Hematopoietic multipotent progenitor cell treated with erythropoietin and hydrocortisone succinate and interleukin-3 and kit ligand, for 17 days (in vitro differentiated cells): ENCODE results near the gene MB21D2.
"Not testable (repeated sequence)": the region's sequence is repeated elsewhere in the genome, so short reads cannot be mapped to it uniquely, and the experiment has no call there.

ENCODE experiments used
- DNase-seq: peaks from one replicate; pipeline ENCODE4 v3.0.0-alpha.2; 2015; ENCODE audit warnings: low spot score

MB21D2 gene

DNA sequence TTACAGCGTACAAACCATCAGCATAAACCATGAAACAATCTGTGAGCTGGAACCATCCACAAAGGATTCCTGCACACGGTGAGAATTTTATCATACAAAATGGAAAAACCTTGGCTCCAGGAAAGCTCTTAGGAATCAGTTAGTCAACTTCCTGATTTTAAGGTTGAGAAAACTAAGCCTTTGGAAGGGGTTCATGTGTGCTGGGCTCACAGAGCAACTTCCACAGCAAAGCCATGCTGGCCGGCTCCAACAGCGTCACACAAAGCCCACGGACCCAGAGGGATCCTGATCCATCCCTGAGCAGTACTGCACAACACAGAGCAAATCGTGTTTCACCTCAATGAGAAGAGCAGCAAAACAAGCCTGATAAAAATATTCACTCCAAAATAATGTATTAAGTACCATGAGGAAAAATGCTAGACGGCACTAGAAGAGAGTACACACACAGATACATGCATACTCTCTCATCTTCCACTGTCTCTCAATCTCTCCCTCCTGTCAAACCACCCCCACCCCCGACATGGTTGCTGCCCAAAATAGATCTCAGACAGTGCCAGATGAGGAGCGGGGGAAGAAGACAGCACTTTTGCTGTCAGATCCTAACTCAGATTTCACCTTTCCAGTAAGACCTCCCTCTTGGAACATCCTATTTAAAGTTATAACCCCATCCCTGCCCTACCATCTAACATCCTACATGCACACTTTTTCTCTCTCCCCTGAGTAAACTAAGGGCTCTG is 58.6 kb downstream of the MB21D2 start:
- no peak for DNase-seq

GRCh38 chr3:192857260-192857661 is 60.4 kb downstream of the MB21D2 start:
- no peak for DNase-seq

- no peak for DNase-seq
Measured at GRCh38 chr3:192855434-192855833, 62.2 kb downstream of the MB21D2 start.

DNA sequence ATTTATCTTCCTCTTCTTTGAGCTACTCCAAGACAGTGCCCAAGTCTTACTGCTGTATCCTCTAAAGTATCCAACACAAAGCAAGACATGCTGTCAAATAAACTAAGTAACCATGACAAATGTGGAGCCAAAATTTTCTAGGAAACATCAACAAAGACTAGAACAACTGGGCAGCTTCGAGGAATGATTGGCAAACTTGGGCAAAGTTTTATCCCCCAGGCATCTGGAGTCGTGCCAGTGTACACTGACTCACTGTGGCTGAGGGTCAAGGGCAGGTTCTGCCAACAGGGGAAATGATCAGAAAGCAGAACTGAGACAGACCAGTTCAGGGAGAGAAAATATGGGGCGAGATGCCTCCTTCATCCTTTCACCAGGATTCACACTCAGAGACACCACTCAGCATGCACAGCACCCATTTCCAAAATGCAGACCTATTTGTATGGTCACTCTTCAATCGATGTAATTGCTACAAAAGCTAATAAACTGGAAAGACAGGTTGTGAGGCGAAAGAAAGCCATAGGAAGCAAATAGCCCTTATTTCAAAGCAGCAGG is 65.8 kb downstream of the MB21D2 start:
- no peak for DNase-seq

- no peak for DNase-seq
Measured at GRCh38 chr3:192850451-192850981, 67.1 kb downstream of the MB21D2 start.

DNA sequence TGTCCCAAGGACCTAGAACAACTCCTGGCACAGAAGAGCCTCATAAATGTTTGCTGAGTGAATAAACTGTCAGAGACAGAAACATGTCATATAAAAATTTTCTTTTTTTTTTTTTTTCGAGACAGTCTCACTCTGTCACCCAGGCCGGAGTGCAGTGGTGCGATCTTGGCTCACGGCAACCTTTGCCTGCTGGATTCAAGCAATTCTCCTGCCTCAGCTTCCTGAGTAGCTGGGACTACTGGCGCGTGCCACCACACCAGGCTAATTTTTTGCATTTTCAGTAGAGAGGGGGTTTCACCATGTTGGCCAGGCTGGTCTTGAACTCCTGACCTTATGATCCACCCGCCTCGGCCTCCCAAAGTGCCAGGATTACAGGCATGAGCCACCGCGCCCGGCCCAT is 67.8 kb downstream of the MB21D2 start:
- not testable (repeated sequence) for DNase-seq

DNA sequence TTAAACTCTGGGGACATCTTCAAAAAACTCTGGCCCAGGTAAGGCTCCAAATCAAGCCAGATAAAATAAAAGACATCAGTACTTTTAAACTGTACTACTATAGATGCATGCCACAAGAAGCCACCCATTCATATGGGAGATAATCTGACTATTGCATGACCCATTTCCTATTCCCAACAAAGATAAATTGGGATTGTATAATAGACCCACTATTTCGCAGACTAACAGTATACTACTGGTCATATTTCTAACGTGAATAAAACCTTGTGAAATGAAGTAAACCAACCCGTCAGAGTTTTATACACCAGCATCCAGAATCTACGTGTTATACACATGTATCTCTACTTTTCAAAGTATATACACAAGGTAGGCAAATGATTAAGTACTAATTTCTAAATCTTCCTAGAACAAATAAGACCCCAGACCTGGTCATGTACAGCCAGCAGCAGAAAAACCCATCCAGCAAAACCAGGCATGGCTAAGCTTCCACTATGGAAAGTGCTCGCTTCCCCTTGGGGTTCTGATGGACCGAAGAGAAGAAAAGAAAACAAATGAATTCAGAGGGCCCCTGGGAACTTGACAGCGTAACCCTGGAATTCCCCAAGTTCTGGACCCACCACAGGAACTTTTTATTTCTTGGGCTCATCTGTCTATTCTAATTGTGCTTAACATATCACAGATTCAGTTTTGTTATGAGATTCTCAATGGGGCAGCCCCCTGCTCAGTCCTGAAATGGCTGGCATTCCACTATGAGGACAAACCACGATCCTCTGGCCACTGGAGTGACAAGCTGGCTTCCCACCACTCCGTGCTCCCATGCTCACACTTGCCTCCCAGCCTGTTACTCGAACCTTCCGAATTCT is 69.1 kb downstream of the MB21D2 start:
- no peak for DNase-seq

DNA sequence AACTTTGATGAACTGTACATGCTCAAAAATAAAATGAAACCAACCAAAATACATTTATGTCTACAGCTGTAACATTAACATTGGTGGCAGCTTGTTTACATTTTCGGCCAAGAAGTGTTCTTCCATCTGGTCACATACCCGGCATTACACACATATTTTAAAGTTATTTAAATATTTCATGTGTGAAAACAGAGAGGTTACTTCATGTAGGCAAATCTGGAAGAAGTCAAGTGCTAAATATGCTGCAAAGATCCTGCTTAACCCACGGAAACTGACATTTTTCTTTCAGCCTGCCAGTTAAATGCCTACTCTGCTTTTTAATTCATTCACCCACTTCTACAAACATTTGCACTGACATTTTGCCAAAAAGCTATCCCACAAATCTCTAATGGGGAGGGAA is 69.7 kb downstream of the MB21D2 start:
- no peak for DNase-seq

- DNase-seq, result no peak
Measured at GRCh38 chr3:192845526-192845855, 72.2 kb downstream of the MB21D2 start.

GRCh38 chr3:192844836-192845525 is 72.7 kb downstream of the MB21D2 start:
- DNase-seq, result no peak

DNA sequence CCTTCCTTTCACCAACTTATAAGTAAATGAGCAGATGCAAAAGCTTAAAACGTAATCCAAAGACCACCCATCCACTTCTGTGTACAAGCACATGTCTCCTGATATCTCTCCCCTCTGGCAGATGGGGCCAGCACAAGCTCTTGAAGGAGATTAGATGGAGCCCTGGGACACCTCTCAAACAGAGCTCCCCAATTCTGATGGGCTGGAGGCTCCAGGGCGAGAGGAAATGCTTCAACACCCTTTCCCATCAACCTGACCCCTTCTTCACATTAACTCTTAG is 73.2 kb downstream of the MB21D2 start:
- DNase-seq, result no peak

GRCh38 chr3:192843723-192844485 is 73.8 kb downstream of the MB21D2 start:
- no peak for DNase-seq

- no peak for DNase-seq
Measured at GRCh38 chr3:192843119-192843518, 74.5 kb downstream of the MB21D2 start.

DNA sequence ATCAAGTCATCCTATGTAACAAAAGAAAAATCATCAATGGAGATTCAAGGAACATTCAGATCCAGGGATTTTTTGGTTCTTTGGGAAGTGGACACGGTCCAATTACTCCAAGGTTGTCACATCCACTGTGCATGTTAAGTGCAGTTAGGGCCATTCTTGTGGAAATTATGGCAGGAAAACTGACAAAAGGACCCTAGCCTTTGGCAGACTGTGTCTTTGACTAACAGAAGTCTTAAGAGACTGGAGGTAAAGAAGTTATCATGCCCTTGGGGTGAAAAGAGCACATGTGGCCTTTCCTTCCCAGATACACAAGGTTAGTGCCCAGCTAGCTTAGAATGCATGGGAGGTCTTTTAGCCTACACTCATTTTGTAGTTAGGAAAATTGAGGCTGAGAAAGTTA is 74.9 kb downstream of the MB21D2 start:
- DNase-seq, result no peak

- DNase-seq, result no peak
Measured at GRCh38 chr3:192842138-192842537, 75.5 kb downstream of the MB21D2 start.

- no peak for DNase-seq
Measured at GRCh38 chr3:192841428-192841827, 76.2 kb downstream of the MB21D2 start.

DNA sequence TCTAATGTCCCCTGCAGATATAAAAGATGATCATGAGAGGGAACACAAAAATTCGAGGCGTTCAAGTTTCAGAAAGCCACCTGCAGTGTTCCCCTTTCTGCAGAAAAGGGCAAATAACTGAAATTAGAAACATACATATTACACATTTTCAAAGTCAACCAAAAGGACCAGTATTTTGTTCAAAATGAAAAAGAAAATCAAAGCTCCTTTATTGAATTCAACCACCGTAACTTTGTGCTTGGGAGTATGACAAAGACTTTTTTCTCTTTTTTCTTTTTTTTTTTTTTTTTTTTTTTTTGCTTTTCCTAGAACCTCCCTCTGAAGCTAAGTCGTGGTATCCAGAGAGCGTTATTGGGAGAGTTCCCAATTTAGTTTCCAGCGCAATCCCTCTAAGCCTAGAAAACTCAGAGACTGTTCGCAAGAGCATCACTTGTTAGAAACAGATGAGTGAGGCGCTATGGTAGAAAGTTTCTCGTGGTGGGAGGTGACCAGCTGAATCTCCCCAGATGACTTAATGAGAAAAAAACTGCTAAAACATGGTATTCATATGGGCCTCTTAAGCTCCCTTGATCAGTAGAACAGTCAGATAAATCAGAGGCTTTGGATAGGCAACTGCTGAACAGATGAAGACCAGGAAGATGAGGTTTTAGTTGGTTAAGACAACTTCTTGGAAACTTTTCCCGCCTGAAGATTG is 77.4 kb downstream of the MB21D2 start:
- DNase-seq, result no peak

GRCh38 chr3:192835818-192836815 is 81.5 kb downstream of the MB21D2 start:
- no peak for DNase-seq

DNA sequence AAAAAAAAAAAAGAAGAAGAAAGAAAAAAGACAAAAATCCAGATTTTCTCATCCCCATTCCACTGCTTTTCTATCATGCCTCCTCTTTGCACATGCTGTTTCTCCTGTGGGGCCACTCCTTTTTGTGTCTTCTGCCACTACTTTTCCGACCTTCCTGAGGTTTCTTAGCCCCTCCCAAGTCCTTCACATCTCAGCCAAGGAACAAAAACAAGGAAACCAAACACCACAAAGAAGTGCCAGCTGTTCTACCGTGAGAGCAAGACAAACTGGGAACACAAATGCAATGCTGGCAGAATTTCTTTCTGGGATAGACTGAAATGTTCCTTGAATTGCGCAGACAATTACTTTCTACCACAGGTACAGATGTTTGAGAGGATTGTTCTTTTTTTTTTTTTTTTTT is 83.2 kb downstream of the MB21D2 start:
- DNase-seq, result no peak
